ENCODE data around the gene KIF26B. TPM values are rescaled to one million over a fixed set of nuclear protein-coding genes. Genes with fewer than 3 reads are reported as not detected.

KIF26B gene
- total and polyA plus RNA-seq, 2 of the 4 experiments (the other 2 are of a cell fraction): 0.53 to 0.54 TPM

DNA sequence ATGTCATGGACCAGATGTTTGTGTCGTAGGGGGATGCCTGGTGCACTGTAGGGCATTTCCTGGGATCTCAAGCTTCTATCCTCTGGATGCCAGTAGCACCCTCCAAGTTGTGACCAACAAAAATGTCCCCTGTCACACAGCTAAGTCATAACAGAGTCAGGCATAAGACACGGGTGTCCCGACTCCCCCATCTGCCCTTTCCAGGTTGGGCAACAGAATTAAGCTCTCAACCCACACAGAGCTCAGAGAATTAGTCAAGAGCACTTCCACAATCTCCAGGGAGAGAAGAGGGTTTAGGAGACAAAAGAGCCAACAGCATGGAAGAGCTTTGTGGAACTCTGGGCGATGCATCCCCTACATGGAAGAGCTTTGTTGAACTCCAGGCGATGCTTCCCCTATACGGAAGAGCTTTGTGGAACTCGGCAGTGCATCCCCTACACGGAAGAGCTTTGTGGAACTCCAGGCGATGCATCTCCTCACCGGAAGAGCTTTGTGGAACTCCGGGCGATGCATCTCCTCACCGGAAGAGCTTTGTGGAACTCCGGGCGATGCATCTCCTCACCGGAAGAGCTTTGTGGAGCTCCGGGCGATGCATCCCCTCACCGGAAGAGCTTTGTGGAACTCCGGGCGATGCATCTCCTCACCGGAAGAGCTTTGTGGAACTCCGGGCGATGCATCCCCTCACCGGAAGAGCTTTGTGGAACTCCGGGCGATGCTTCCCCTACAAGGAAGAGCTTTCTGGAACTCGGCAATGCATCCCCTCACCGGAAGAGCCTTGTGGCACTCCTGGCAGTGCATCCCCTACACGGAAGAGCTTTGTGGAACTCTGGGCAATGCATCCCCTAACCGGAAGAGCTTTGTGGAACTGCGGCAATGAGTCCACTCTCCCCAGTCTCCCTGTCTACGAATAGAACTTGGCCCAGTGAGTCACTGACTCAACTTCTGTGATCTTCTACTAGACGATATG is 422.7 kb downstream of the KIF26B start (continued):
- TF ChIP-seq, protein P1, sequence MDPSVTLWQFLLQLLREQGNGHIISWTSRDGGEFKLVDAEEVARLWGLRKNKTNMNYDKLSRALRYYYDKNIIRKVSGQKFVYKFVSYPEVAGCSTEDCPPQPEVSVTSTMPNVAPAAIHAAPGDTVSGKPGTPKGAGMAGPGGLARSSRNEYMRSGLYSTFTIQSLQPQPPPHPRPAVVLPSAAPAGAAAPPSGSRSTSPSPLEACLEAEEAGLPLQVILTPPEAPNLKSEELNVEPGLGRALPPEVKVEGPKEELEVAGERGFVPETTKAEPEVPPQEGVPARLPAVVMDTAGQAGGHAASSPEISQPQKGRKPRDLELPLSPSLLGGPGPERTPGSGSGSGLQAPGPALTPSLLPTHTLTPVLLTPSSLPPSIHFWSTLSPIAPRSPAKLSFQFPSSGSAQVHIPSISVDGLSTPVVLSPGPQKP (IDR thresholded peaks at IDR 0.05; ENCODE audit: borderline replicate concordance, low read depth, low read length): no peak

DNA sequence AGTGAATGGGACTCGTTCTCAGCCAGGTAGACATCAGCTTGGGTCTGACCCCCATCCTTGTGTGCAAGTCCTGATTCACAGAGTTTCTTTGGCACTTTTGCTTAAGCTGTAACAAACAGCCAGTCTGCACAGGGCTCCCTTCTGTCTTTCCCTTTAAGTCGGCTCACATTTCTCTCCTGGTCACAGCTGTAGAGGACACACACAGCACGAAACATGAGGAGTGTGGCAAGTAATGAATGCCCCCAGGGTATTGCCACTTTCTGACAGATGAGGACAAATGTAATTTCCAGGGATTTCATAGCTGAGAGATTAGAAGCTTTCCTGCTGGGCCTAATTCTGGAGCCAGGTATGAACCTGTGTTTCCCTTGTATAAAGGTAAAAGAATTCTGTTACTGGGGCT is 423.5 kb downstream of the KIF26B start:
- Histone ChIP-seq H3K4me1 (ENCODE audit: control insufficient read depth, insufficient read depth, low read length) (peaks cover 5% of the 10 kb centered on the region), H3K56ac (ENCODE audit: extremely low read depth, insufficient read depth, low read length) (no peak overlapping the region), H2BK15ac (ENCODE audit: low read depth, low read length) (no peak overlapping the region), H4K5ac (ENCODE audit: low read depth, low read length) (no peak overlapping the region), H3K36me3 (ENCODE audit: control insufficient read depth, insufficient read depth, low read length) (no peaks in the 10 kb centered on the region), H3K27ac (ENCODE audit: insufficient read depth, low read length) (no peak overlapping the region), H2BK5ac (ENCODE audit: low read depth, low read length, poor library complexity, severe bottlenecking) (no peak overlapping the region), H3K9me1 (ENCODE audit: insufficient read depth, low read length) (no peaks in the 10 kb centered on the region), H3K4me2 (ENCODE audit: low read depth, low read length) (no peak overlapping the region), H3K79me1 (ENCODE audit: low read depth in 1 of 2, low read length in 2 of 2) (no peaks in the 10 kb centered on the region), H4K20me1 (ENCODE audit: insufficient read depth, low read length) (no peaks in the 10 kb centered on the region), H2AFZ (replicated peaks; ENCODE audit: low read length, poor library complexity) (no peak overlapping the region), H3K4me3 (ENCODE audit: insufficient read depth, low read depth, low read length) (no peak overlapping the region), H3K23ac (ENCODE audit: low read depth, low read length) (no peak overlapping the region), H3K9me3 (ENCODE audit: control insufficient read depth, insufficient read depth, low read length) (no peaks in the 10 kb centered on the region), H3K9ac (ENCODE audit: low read depth, low read length) (no peak overlapping the region), H4K91ac (ENCODE audit: insufficient read depth, low read depth, low read length) (no peak overlapping the region), H4K8ac (ENCODE audit: low read depth in 2 of 2, low read length in 2 of 2) (no peak overlapping the region), H3K14ac (replicated peaks; ENCODE audit: low read depth, low read length) (no peak overlapping the region), H2BK120ac (ENCODE audit: low read depth, low read length) (no peak overlapping the region), H3K18ac (ENCODE audit: low read depth, low read length) (no peak overlapping the region), H3K27me3 (ENCODE audit: control insufficient read depth, insufficient read depth, low read length) (peaks cover 8% of the 10 kb centered on the region), H3K4ac (ENCODE audit: low read depth, low read length) (no peak overlapping the region), H2AK5ac (ENCODE audit: low read depth, low read length) (no peak overlapping the region), H2BK20ac (ENCODE audit: low read depth, low read length) (no peak overlapping the region), H2AK9ac (replicated peaks; ENCODE audit: low read depth, low read length, poor library complexity) (no peak overlapping the region)
- intact Hi-C loops (cut with micrococcal nuclease): no loop called here
- WGBS, 2 experiments (ENCODE audit: extremely low coverage in 2 of 2, insufficient read length in 1 of 2): 44% methylated on average over 1 of the region's 3 CpGs; no CpG with 5 or more reads in 1 of the 2 experiments
- POLR2A ChIA-PET (ENCODE audit: unreplicated experiment): no interaction called here
- DNase-seq: no peak
- no TSS peak for BruUV-seq (replicated peaks)
- no peak for ATAC-seq (ENCODE audit: low read depth)
- CTCF ChIA-PET: no interaction called here
- in situ Hi-C loops (cut with MboI; ENCODE audit: low sequenced_read_pairs): no loop called here
- TF ChIP-seq POLR2A (IDR thresholded peaks at IDR 0.05; ENCODE audit: low read depth, low read length) (no peak), MAZ (IDR thresholded peaks at IDR 0.05; ENCODE audit: borderline replicate concordance, low read depth, low read length) (no peak), BHLHE40 (IDR thresholded peaks at IDR 0.05; ENCODE audit: low read depth, low read length) (no peak), FOS (IDR thresholded peaks at IDR 0.05; ENCODE audit: low read depth, low read length) (no peak), RCOR1 (IDR thresholded peaks at IDR 0.05; ENCODE audit: insufficient replicate concordance, low read length) (no peak), RAD21 (IDR thresholded peaks at IDR 0.05; ENCODE audit: low read length) (no peak), CHD1 (IDR thresholded peaks at IDR 0.05; ENCODE audit: low read depth, low read length) (no peak), SMC3 (IDR thresholded peaks at IDR 0.05; ENCODE audit: low read depth, low read length) (no peak), RFX5 (IDR thresholded peaks at IDR 0.05; ENCODE audit: low read depth, low read length) (no peak), MAFK (IDR thresholded peaks at IDR 0.05; ENCODE audit: low read depth, low read length) (no peak)
- TF ChIP-seq, protein P2, sequence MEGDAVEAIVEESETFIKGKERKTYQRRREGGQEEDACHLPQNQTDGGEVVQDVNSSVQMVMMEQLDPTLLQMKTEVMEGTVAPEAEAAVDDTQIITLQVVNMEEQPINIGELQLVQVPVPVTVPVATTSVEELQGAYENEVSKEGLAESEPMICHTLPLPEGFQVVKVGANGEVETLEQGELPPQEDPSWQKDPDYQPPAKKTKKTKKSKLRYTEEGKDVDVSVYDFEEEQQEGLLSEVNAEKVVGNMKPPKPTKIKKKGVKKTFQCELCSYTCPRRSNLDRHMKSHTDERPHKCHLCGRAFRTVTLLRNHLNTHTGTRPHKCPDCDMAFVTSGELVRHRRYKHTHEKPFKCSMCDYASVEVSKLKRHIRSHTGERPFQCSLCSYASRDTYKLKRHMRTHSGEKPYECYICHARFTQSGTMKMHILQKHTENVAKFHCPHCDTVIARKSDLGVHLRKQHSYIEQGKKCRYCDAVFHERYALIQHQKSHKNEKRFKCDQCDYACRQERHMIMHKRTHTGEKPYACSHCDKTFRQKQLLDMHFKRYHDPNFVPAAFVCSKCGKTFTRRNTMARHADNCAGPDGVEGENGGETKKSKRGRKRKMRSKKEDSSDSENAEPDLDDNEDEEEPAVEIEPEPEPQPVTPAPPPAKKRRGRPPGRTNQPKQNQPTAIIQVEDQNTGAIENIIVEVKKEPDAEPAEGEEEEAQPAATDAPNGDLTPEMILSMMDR (conservative IDR thresholded peaks at IDR 0.05; ENCODE audit: low read depth, low read length): no peak
- TF ChIP-seq, protein P3, sequence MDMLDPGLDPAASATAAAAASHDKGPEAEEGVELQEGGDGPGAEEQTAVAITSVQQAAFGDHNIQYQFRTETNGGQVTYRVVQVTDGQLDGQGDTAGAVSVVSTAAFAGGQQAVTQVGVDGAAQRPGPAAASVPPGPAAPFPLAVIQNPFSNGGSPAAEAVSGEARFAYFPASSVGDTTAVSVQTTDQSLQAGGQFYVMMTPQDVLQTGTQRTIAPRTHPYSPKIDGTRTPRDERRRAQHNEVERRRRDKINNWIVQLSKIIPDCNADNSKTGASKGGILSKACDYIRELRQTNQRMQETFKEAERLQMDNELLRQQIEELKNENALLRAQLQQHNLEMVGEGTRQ (IDR thresholded peaks at IDR 0.05; ENCODE audit: low read depth, low read length): no peak
- dilution Hi-C loops (cut with HindIII; ENCODE audit: low sequenced_read_pairs, unreplicated experiment): no loop called here

Data from IMR-90 (cell line).